ENCODE measurements around the gene EHMT1. TPM values are rescaled to one million over a fixed set of nuclear protein-coding genes. Genes with fewer than 3 reads are reported as not detected.

EHMT1 gene
- total RNA-seq, 1 donor from 2014 or later = 45.3 TPM

GRCh38 chr9:137705906-137706305, 87.1 kb downstream of the EHMT1 start:
- FAIRE-seq (no peak), DNase-seq (ENCODE audit: low read depth) (no peak)
- no peak for TF ChIP-seq CTCF (IDR thresholded peaks at IDR 0.05; ENCODE audit: insufficient read depth, low read length, severe bottlenecking)
- Histone ChIP-seq H3K4me3 (ENCODE audit: low read depth, low read length) (no peak overlapping the region), H3K27me3 (ENCODE audit: control insufficient read depth, insufficient read depth, low read length) (no peaks in the 10 kb centered on the region), H3K36me3 (ENCODE audit: control insufficient read depth, insufficient read depth, low read length) (peaks cover 1% of the 10 kb centered on the region)

GRCh38 chr9:137707361-137707760, 88.6 kb downstream of the EHMT1 start:
- Histone ChIP-seq H3K36me3 (ENCODE audit: control insufficient read depth, insufficient read depth, low read length) (peaks cover 9% of the 10 kb centered on the region), H3K27me3 (ENCODE audit: control insufficient read depth, insufficient read depth, low read length) (no peaks in the 10 kb centered on the region), H3K4me3 (ENCODE audit: low read depth, low read length) (no peak overlapping the region)
- no peak for FAIRE-seq
- no peak for TF ChIP-seq CTCF (IDR thresholded peaks at IDR 0.05; ENCODE audit: insufficient read depth, low read length, severe bottlenecking)
- no peak for DNase-seq (ENCODE audit: low read depth)

- no peak overlapping the region for H3K4me3 ChIP-seq (ENCODE audit: low read depth, low read length)
- peaks cover 9% of the 10 kb centered on the region for H3K36me3 ChIP-seq (ENCODE audit: control insufficient read depth, insufficient read depth, low read length)
- TF ChIP-seq CTCF (IDR thresholded peaks at IDR 0.05; ENCODE audit: insufficient read depth, low read length, severe bottlenecking) = no peak
- H3K27me3 ChIP-seq (ENCODE audit: control insufficient read depth, insufficient read depth, low read length) = no peaks in the 10 kb centered on the region
- DNase-seq (ENCODE audit: low read depth) (peak; percentile 88), FAIRE-seq (no peak)
Observed at GRCh38 chr9:137708590-137709284, 89.9 kb downstream of the EHMT1 start.

GRCh38 chr9:137709411-137710101, 90.8 kb downstream of the EHMT1 start:
- Histone ChIP-seq H3K4me3 (ENCODE audit: low read depth, low read length) (no peak overlapping the region), H3K36me3 (ENCODE audit: control insufficient read depth, insufficient read depth, low read length) (peaks cover 9% of the 10 kb centered on the region), H3K27me3 (ENCODE audit: control insufficient read depth, insufficient read depth, low read length) (no peaks in the 10 kb centered on the region)
- DNase-seq (ENCODE audit: low read depth) (no peak), FAIRE-seq (no peak)
- no peak for TF ChIP-seq CTCF (IDR thresholded peaks at IDR 0.05; ENCODE audit: insufficient read depth, low read length, severe bottlenecking)

- DNase-seq (ENCODE audit: low read depth) = no peak
- Histone ChIP-seq H3K4me3 (ENCODE audit: low read depth, low read length) (no peak overlapping the region), H3K27me3 (ENCODE audit: control insufficient read depth, insufficient read depth, low read length) (no peaks in the 10 kb centered on the region), H3K36me3 (ENCODE audit: control insufficient read depth, insufficient read depth, low read length) (peaks cover 9% of the 10 kb centered on the region)
- no peak for FAIRE-seq
- TF ChIP-seq CTCF (IDR thresholded peaks at IDR 0.05; ENCODE audit: insufficient read depth, low read length, severe bottlenecking) = no peak
Observed at GRCh38 chr9:137710704-137711103, 91.9 kb downstream of the EHMT1 start.

Measured in bronchial epithelial cell (primary cell).